T-helper 2 cell (primary cell): ENCODE data around the gene KCTD1.

Experiments used
- DNase-seq, 5 experiments: peaks; one replicate each; pipeline versions ENCODE4 v3.0.0 to v3.0.0-alpha.2; 2012 to 2022

The KCTD1 gene

GRCh38 chr18:26480897-26481795, 67.2 kb downstream of the KCTD1 start:
- no peak for DNase-seq

GRCh38 chr18:26479681-26480079, 68.7 kb downstream of the KCTD1 start:
- DNase-seq = no peak

GRCh38 chr18:26479065-26479680, 69.2 kb downstream of the KCTD1 start:
- no peak for DNase-seq

- no peak for DNase-seq
Observed at GRCh38 chr18:26477828-26478466, 70.4 kb downstream of the KCTD1 start.

DNA sequence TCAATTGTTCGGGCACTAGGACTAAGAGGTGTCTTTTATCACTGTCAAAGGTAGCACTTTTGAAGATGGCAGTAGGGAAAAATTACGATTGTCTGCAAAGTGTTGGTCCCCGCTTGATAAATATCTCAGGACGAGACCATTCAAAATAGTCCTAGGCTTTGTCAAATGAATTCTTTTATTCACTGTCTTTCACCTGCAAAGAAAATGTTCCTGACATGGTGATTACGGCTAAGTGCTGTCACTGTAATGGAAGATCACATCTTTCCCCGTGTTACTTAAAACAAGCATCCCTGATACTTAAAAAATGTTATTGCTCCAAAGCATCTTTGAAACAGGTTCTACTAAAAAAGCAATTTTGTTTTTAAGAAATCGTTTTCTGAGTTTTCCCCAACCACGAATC, 71.7 kb downstream of the KCTD1 start:
- no peak for DNase-seq

DNA sequence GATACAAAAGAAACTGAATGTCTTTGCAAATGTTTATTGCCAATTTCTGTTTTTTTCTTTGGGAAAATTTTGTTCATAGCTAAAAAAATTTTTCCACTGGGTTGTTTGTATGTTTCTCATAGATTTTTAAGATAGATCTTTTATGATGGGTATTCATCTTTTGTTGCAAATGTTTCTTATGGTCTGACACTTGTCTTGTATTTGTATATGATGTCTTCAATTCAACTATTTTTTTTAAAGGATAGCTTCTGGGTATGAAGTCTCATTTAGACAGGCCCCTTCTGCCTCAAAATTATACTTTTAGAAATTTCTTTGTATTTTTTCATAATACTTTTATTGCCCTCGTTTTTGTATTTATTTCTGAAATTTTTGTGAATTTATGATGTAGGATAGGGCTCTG, 73.8 kb downstream of the KCTD1 start:
- no peak for DNase-seq

GRCh38 chr18:26473672-26474071, 74.7 kb downstream of the KCTD1 start:
- no peak for DNase-seq

GRCh38 chr18:26471826-26472225, 76.5 kb downstream of the KCTD1 start:
- DNase-seq = no peak

DNA sequence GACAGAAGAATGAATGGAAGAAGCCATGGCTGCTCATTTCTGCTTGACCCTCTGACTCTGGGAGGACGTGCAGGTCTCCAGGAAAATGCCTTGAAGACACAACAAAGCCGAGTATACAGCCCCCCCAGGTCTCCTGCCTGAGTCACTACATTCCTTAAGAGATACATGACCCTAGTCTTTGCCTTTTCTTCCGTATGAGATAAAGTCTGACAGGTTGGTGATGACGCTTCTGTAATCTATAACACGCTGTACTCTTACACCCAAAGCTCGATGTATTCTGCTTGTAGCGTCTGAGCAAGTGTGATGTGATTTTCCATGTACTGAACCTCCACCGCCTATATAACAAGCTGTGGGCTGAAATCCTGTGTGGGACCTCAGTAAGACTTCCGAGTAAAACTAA, 77.3 kb downstream of the KCTD1 start:
- no peak for DNase-seq

GRCh38 chr18:26470011-26470637, 78.2 kb downstream of the KCTD1 start:
- DNase-seq = no peak

DNA sequence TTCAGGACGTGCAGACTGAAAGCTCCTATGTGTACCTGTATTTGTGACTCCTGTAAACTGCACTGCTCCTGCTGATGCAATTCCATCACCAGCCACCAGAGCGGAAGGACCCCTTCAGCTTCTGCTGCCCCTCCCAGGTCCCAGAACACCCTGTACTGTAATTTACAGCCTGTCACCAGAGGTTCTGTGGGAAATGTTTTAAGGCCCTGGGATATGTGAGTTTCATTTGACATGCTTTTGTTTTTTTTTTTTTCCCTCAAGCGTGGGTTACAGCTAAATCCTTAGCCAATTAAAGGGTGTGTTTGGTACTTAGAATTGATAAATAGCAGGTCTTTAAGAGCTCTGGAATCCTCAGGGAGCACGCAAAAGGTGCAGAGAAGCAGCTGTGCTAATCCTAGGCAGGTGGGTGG, 79.4 kb downstream of the KCTD1 start:
- peak in 1 of 5 experiments; percentile 3 for DNase-seq

- DNase-seq = no peak
Observed at GRCh38 chr18:26466026-26466425, 82.3 kb downstream of the KCTD1 start.

DNA sequence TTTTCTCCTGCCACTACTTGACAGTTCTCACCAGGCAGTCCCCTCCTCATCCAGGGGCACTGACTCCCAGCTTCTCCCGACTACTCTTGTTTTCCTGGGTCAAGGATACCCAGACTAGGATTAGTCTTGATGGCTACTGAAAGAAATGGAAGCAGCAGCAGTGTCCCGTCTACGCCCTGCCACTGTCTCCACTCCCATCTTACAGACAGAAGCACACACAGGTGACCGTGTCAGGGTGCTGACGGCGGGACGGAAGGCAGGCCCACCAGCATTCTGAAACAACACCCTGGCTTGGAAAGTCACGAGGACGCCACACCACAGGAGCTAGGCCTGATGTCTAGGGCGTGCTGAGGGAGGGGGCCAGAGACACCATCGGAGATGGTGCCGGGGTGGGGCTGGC, 82.9 kb downstream of the KCTD1 start:
- DNase-seq = no peak

DNA sequence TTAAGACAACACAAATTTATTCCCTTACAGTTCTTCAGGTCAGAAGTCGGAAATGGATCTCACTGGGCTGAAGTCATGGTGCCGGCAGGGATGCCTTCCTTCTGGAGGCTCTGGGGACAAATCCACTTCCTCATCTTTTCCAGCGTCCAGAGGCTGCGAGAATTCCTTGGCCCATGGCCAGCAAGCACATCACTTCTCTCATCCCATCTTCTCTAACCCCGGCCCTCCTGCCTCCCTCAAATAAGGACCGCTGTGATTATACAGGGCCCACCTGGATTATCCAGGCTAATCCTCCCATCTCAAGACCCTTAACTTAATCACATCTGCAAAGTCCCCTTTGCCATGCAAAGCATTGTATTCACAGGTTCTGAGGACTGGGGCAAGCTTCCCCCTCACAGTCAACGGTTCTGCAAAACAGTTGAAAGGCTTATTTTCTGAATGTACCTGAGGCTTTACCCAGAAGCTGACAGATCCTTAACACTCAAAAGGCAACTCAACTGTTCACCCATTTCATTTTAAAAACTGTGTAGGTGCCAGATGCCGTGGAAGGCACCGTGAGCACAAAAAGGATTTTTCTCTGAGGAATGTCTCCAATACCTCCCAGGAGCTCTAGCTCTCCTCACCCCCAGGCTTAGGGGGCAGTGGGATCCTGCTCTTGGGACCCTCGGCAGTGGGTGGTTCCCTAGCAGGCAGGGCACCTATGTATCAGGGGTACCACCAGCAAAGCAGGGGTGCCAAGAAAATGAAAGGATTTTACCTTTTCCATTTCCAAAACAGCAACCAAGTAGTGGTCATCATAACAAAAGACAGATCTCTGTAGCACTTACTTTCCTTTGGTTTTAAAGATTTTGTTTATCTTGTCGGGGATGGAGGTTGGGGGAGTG, 84.0 kb downstream of the KCTD1 start:
- DNase-seq = no peak

DNA sequence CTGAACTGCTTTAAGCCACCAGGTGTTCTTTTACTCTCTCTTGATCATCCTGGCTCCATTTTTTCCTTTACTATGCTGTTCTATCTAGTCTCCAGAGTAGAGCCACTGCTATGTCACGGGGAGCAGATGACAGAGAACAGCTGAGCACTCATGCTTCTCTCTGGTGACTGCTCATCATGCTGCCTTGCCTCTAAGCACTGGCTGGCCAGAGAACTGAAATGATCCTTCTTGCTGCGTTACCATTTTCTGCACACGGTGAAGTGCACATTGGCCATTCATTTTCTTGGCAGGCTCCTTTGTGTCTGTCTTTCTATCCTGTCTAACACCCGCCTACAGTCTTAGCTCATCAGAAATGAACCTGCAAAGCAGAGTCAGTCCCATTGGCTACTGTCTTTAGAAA, 86.0 kb downstream of the KCTD1 start:
- no peak for DNase-seq

DNA sequence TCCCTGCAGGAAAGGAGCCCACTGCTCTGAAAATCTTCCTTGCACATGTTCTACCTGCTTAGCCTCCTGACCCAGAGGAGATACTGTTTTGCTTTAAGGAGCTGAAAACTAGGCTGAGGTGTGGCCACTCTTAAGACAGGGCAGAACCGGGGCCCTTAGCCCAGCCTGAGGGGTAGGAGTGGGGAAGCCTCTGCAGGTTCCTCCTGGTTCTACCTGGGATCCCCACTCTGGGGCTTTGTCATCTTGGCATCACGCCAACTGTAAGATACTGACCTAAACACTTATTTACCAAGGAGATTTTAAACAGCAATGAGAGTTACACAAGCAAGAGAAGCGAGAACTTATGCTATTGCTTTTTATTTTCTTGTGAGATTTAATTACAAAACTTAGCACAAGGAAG, 86.9 kb downstream of the KCTD1 start:
- DNase-seq = no peak

DNA sequence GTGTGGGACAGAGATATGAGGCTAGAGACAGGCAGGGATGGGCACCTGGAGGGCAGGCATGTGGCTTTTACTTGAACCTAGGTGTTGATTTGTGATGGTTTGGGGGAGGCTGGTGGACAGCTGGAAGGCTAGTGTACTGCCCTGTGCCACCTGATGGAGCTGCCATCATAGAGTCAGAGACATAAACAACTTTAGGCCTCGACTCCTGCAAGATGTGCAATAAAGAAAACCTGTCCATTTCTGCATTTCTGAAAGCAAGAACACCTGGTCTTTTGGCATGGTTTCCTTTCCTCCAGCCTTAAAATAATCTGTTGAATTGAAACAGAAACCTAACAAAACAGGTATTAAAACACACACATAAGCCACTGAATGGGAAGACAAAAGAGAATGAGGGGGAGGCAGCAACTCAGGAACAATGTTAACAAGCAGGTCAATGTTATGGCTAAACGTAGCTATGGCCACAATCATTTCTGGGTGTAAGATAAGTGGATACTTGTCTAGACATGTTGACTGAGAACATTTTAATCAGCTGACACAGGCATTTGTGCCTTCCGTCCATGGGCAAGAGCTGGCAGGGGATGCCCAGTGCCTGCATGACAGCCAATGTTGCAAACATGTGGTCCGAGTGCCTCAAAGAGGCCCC, 87.8 kb downstream of the KCTD1 start:
- no peak for DNase-seq

- DNase-seq = no peak
Observed at GRCh38 chr18:26459884-26460283, 88.5 kb downstream of the KCTD1 start.

DNA sequence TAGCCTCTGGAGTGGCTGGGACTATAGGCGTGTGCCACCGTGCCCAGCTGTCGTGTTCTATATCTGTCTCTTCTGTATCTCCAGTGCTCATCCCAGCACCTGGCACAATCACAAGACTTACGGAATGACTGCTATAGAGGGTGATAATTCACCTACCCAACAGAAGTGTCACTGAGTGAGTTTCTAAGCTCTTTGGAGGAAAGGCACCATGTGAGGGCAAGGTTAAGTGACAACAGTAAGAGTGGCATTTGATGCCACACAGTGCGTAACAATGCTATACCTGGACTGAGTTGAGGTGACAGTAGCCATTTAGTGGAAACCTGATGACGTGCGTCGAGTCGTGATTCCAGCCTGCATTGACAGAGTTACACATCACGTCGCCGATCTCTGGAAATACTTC, 89.0 kb downstream of the KCTD1 start:
- DNase-seq = no peak

DNA sequence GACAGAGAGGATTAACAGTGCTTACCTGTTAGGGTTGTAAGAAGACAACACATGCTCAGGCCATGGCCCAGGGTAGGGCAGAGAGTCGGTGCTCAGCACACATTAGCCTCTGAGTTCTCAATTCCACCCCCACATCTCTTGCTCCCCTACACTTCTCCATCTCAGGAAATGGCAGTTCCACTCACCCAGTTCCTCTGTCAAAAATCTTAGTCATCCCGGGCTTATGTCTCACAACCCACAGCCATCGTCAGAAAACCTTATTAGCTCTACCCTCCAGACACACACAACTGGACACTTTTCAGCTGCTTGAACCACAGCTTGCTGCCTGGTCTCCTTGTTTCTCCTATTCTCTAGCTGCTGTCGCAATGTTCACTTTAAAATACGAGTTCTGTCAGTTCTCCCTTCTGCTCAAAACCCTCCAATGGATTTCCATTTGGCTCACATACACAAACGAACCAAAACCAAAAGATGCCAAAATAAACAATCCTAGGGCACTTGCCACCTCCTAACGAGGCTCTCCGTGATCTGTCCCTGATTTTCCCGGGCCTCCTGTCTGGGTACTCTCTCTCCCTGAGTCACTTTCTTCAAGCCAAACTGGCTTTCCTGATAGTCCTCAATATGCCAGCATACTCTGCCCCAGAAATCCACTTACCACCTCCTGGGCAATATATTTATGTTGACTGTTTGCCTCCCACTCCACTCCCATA, 89.7 kb downstream of the KCTD1 start:
- DNase-seq = peak in 1 of 5 experiments; percentile 37
